ENCODE data around the gene BIRC7.

The BIRC7 gene

DNA sequence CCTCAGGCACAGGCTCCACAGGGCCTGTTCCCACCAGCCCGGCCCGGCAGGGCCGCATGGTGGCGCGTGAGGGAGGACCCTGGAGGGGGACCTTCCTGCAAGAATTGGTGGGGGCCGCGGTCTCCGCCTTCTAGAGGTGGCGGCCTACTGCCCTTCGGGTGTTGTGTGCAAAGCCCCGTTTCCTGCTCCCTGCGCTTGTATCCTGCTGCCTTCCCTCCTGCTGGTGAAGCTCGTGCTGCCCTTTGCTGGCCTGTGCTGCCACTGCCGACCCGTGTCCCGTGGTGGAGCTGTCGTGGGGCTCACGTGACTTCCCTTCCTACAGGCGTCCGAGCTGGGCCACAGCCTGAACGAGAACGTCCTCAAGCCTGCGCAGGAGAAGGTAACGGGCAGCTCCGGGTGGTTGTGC lies 48.8 kb downstream of the BIRC7 start:
- DNase-seq, result no peak

DNA sequence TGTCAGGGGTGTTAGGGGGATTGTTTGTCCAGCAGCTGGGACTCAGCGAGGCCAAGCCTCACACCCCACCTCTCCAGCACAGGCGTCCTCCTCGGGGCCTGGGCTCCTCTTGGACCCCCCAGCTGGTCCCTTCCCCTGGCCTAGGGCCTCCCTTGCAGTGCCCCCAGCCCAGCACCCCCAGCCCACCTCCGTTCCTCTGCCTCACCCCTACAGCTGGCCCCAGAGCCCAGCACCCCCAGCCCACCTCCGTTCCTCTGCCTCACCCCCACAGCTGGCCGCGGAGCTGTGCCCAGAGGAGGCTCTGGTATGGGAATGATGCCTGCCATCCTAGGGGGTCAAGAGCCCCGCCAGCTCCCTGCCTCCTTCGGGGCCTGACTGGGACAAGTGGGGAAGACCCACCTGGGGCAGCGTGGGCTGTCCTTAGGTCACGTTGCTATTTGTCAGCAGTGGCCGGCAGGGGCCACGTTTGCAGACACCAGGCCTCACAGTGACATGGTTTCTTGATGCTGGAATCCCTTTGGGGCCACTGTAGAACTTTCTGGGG lies 49.3 kb downstream of the BIRC7 start:
- no peak for DNase-seq

DNA sequence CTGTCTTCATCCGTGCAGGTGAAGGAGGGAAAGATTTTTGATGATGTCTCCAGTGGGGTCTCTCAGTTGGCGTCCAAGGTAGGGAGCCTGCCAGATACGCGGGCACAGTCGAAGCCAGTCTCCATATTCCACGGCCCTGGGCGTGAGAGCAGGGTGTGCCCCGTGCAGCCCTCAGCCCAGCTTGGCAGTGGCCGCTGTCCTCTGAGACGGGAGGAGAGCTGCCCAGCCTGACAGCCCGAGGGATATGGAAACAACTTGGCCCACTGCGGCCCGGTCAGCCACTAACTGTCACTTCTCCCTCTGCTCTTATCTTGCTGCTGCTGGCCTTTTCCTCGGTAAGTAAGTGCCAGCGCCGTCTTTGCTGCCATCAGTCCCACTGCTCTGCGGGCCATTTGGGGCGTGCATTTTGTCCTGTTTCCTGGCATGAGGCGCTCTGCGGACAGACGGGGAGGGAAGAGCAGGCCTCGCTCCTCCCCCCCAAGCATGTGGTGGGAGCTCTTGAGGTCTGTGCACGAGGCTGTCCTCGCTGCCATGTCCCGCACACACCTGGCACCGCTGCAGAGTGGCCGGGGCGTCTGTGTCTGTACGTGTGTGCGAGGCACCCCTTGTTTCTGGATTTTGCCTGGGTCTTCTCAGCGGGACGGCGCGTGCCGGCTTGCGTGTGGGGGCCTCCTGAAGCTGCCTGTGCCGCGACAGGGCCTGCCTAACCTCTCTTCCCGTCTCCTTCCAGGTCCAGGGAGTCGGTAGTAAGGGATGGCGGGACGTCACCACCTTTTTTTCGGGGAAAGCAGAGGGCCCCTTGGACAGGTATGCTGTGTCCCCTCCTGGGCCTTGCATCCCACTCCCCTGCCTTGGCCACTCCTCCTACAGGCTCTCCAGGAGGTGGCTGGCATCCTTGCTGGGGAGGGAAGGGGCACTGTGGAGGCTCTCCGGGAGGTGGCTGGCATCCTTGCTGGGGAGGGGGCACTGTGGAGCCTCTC lies 50.2 kb downstream of the BIRC7 start:
- no peak for DNase-seq

DNA sequence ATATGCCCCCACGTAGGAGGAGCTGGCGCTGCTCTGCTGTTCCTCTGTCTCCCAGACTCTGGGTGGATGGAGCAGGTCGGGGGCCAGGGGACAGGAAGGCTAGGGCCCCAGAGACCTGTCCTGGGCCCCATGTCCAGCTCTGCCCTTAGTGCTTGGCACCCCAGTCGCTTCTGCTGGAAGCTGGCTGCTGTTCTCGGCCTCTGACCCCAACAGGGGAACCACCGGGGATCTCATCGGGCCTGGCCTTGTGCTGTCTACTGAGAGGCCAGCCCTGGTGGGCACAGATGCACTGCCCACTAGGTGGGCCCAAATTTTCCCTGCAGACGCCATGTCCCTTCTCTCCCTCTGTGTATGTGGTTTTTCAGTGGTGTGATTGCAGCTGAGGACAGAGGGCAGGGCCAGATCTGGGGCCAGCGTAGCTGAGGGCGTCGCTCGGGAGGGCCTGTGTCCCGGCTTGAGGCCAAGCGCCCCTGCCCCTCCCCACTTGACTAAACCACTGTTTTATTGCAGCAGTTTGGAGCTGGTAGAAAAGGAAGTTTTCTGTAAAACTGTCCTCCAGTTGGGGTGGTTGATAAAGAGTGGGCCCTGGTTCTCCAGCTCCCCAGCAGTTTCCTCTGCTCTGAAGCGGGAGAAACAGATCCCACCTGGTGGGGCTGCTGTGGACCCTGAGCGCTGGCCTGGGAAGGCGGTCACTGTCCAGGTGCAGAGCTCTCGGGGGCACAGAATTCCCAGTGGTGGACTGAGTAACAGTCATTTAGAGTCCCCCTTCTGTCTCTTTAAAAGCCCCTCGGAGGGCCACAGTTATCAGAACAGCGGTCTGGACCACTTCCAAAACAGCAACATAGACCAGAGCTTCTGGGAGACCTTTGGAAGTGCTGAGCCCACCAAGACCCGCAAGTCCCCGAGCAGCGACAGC lies 51.3 kb downstream of the BIRC7 start:
- DNase-seq, result no peak

DNA sequence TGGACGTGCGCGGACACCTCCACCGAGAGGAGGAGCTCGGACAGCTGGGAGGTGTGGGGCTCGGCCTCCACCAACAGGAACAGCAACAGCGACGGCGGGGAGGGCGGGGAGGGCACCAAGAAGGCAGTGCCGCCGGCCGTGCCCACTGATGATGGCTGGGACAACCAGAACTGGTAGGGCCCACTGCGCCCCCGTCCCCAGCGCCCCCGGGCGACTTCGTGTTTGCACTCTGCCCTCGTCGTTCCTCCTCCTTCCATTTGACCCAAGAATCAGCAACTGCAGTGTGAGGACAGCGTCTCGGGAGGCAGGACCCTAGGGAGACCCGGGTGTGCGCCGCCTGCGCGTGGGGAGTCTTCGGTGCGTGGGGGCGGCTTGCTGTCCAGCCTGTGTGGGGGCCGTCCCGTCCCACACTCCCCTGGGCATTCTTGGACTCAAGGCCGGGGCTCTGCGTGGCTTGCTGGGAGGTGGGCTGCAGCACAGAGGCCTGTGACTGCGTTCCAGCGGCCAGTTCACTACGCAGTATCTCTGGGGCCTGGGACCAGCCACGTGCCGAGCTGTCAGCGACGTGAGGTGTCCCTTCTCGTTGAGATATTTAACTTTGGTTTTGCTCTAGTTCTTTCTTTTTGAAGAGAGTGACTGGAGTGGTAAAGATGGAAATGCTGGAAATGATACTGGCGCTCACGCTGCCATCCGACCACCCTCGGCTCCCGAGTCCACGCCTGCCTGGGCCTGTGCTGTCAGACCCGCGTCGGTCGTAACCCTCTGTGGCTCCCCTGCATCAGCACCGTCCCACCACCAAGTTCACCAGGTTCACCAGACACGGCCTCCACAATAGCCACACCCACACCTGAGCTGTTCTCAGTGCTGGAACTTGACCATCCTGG lies 52.2 kb downstream of the BIRC7 start:
- DNase-seq, result no peak

DNA sequence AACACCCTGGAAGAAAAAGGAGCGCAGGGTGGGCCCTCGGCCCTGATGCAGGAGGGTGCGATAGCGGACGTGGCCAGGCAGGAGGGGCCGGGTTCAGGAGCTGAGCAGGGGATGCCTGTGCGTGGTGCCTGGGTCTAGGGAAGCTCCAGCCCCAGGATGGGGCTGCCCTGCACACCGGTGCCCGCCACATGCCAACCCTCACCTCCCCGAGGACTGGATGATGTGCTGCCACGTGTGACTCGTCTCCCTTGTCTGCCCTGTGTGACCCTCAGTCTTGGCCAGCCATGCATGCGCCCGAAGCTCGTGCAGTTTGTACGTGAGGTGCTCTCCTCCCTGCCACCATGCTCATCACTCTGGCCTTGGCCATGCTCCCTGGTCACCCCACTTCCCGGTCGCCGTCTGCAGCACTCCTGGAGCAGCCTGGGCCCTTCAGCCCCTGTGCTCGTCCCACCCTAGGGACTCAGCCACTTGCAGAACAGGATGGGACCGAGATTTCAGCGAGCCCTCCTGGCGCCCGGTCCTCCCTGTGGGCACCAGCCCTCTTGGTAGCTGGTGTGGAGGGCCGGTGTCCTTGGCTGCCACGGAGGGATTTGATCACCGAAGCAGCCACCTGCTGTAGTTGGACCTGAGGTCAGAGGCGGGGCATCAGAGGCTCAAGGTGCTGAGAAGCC lies 53.0 kb downstream of the BIRC7 start:
- no peak for DNase-seq

DNA sequence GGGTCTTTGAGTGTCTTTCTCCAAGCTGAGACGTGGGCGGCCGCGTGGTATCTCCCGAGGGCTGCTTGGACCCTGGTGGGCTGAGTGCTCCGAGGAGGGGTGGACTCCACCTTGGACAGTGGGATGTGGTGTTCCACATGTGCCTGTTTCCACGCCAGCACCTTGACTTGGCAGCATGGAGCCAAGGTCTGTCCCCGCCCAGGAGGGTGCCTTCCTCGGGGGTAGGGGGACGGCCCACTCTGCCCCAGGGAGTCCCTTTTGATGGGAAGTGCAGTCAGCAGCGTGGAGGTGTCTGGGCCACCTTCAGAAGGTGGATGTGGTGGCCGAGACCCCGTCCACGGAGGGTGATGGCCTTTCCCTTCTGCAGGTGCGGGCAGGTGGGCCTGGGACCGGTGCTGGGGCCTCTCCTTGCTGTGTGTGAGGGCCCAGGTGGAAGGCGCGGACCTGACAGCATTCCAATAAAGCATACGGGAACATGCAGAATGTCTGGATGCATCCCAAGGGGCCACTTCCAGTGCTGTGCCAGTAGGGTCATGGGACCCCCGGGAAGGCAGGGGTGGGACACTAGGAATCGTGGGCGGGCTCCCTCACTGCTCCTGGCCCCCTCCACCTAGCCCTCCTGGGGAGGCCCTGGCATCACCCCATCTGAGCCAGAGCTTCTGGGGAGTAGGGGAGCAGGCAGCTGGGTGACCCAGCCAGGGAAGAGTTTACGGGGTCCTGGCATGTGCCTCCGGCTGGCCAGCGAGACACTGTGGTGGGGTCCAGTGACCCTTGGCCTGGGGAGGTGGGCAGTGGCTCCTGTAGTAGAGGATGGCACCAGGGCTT lies 53.8 kb downstream of the BIRC7 start:
- DNase-seq, result no peak
